ENCODE measurements around the gene MRO.

MRO gene

DNA sequence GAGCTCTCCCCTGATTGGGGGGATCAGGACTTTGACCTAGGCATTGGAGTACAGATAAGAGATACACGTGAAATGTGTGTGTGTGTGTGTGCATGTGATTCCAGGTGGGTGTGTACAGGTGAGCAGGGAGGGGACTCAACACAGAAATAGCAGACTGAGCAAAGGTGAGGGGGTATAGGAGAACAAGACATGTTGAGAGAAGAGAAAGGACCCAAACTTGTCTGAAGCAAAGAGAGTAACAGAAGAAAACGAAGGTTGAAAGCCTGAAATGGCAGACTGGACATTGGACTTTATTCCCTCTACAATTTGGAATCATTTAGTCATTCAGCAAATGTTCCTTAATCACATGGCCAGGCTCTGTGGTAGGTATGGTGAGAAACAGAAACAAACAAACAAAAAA, 23.3 kb downstream of the MRO start:
- no peak overlapping the region for H3K4me3 ChIP-seq (ENCODE audit: low read length)
- H3K4me2 ChIP-seq (ENCODE audit: low read length): no peak overlapping the region
- no peaks in the 10 kb centered on the region for H3K36me3 ChIP-seq (ENCODE audit: control insufficient read depth, low read length)
- TF ChIP-seq EZH2phosphoT487 (IDR thresholded peaks at IDR 0.05; ENCODE audit: borderline replicate concordance, low read length): no peak
- TF ChIP-seq, protein P1, sequence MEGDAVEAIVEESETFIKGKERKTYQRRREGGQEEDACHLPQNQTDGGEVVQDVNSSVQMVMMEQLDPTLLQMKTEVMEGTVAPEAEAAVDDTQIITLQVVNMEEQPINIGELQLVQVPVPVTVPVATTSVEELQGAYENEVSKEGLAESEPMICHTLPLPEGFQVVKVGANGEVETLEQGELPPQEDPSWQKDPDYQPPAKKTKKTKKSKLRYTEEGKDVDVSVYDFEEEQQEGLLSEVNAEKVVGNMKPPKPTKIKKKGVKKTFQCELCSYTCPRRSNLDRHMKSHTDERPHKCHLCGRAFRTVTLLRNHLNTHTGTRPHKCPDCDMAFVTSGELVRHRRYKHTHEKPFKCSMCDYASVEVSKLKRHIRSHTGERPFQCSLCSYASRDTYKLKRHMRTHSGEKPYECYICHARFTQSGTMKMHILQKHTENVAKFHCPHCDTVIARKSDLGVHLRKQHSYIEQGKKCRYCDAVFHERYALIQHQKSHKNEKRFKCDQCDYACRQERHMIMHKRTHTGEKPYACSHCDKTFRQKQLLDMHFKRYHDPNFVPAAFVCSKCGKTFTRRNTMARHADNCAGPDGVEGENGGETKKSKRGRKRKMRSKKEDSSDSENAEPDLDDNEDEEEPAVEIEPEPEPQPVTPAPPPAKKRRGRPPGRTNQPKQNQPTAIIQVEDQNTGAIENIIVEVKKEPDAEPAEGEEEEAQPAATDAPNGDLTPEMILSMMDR (IDR thresholded peaks at IDR 0.05; ENCODE audit: low read depth, low read length, poor library complexity, severe bottlenecking): no peak
- no peak overlapping the region for H3K27ac ChIP-seq (ENCODE audit: low read depth, low read length)
- H3K9me3 ChIP-seq (ENCODE audit: control insufficient read depth, insufficient read depth, low read length): no peaks in the 10 kb centered on the region
- no peaks in the 10 kb centered on the region for H3K9me2 ChIP-seq (replicated peaks; ENCODE audit: control insufficient read depth, low read length)
- no peaks in the 10 kb centered on the region; the same call in 1 of the 2 replicates for H4K20me1 ChIP-seq (ENCODE audit: control insufficient read depth, insufficient read depth, low read depth, low read length)
- H3K27me3 ChIP-seq (ENCODE audit: control insufficient read depth, low read length): peaks cover 33% of the 10 kb centered on the region
- no peaks in the 10 kb centered on the region for H3K79me2 ChIP-seq (ENCODE audit: control insufficient read depth, low read length)
- H3K4me1 ChIP-seq (ENCODE audit: control insufficient read depth, low read length): no peaks in the 10 kb centered on the region
- H3F3A ChIP-seq (ENCODE audit: control insufficient read depth, insufficient read depth): no peaks in the 10 kb centered on the region

DNA sequence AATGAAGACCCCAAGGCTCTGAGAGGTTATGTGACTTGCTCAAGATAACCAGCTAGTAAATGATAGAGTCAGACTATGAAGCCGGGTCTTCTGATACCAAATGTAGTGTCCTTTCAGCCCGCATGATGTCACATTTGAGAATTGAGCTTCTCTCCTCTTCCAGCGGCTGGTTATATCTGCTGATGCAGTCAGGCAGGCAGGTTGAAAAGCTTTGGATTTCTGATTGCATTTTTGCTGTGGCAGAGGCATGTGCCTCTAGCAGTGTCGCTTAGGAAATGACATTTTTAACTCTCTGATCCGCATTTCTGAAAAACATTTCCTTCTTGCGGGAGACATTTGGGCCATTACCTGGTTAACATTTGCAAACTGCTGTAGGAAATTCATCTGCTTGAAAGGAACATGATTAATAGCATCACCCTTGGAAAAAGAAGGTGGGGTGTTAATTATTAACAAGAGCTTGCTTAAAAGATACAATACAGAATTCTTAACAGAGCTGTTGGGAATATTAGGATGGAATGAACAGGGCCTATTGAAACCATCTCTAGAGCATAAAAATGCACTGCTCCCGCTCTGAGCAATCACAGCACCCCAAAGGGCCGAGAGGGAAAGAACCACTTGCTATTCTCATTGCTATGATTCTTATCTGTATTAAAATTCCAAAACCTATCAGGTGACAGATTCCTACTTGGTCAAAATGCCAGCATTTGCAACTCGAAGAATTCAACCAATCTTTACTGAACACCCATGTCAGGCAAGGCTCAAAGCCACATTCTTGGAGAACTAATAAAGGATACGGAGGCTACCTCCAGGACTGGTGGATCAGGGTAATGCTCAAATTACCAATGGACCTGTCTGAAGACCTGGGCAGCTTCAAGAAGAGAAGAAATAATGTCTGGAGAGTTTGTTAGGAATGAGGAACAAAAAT, 25.9 kb downstream of the MRO start:
- Histone ChIP-seq H3K9me3 (ENCODE audit: control insufficient read depth, insufficient read depth, low read length) (no peaks in the 10 kb centered on the region), H3F3A (ENCODE audit: control insufficient read depth, insufficient read depth) (no peaks in the 10 kb centered on the region), H4K20me1 (ENCODE audit: control insufficient read depth, insufficient read depth, low read depth, low read length) (no peaks in the 10 kb centered on the region; the same call in 1 of the 2 replicates), H3K27ac (ENCODE audit: low read depth, low read length) (no peak overlapping the region), H3K9me2 (replicated peaks; ENCODE audit: control insufficient read depth, low read length) (no peaks in the 10 kb centered on the region), H3K27me3 (ENCODE audit: control insufficient read depth, low read length) (peaks cover 37% of the 10 kb centered on the region), H3K36me3 (ENCODE audit: control insufficient read depth, low read length) (no peaks in the 10 kb centered on the region), H3K4me2 (ENCODE audit: low read length) (no peak overlapping the region), H3K4me1 (ENCODE audit: control insufficient read depth, low read length) (no peaks in the 10 kb centered on the region), H3K4me3 (ENCODE audit: low read length) (no peak overlapping the region), H3K79me2 (ENCODE audit: control insufficient read depth, low read length) (no peaks in the 10 kb centered on the region)
- no peak for TF ChIP-seq EZH2phosphoT487 (IDR thresholded peaks at IDR 0.05; ENCODE audit: borderline replicate concordance, low read length)
- TF ChIP-seq, protein P1 (IDR thresholded peaks at IDR 0.05; ENCODE audit: low read depth, low read length, poor library complexity, severe bottlenecking): no peak

DNA sequence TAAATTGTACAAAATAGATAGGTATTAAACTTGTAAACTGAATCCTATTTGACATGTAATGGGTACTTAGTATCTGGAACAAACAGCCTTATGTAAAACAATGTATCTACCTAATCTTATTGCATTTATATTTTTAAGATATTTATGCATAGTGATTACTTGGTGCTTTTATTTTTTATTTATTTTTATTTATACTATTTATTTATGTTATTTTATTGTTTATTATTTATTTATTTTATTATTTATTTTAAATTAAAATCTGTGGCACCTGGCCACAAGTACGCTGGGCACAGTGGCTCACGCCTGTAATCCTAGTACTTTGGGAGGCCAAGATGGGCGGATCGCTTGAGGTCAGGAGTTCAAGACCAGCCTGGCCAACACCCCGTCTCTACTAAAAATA, 26.9 kb downstream of the MRO start:
- H3K4me3 ChIP-seq (ENCODE audit: low read length): no peak overlapping the region
- no peaks in the 10 kb centered on the region for H3K9me3 ChIP-seq (ENCODE audit: control insufficient read depth, insufficient read depth, low read length)
- TF ChIP-seq, protein P1 (IDR thresholded peaks at IDR 0.05; ENCODE audit: low read depth, low read length, poor library complexity, severe bottlenecking): no peak
- no peak for TF ChIP-seq EZH2phosphoT487 (IDR thresholded peaks at IDR 0.05; ENCODE audit: borderline replicate concordance, low read length)
- no peaks in the 10 kb centered on the region for H3F3A ChIP-seq (ENCODE audit: control insufficient read depth, insufficient read depth)
- H3K4me2 ChIP-seq (ENCODE audit: low read length): no peak overlapping the region
- H3K9me2 ChIP-seq (replicated peaks; ENCODE audit: control insufficient read depth, low read length): no peaks in the 10 kb centered on the region
- peaks cover 34% of the 10 kb centered on the region for H3K27me3 ChIP-seq (ENCODE audit: control insufficient read depth, low read length)
- H3K27ac ChIP-seq (ENCODE audit: low read depth, low read length): no peak overlapping the region
- H3K36me3 ChIP-seq (ENCODE audit: control insufficient read depth, low read length): no peaks in the 10 kb centered on the region
- no peaks in the 10 kb centered on the region for H3K4me1 ChIP-seq (ENCODE audit: control insufficient read depth, low read length)
- no peaks in the 10 kb centered on the region for H3K79me2 ChIP-seq (ENCODE audit: control insufficient read depth, low read length)
- no peaks in the 10 kb centered on the region; the same call in 1 of the 2 replicates for H4K20me1 ChIP-seq (ENCODE audit: control insufficient read depth, insufficient read depth, low read depth, low read length)
